ENCODE results near the gene AJAP1.

DNA sequence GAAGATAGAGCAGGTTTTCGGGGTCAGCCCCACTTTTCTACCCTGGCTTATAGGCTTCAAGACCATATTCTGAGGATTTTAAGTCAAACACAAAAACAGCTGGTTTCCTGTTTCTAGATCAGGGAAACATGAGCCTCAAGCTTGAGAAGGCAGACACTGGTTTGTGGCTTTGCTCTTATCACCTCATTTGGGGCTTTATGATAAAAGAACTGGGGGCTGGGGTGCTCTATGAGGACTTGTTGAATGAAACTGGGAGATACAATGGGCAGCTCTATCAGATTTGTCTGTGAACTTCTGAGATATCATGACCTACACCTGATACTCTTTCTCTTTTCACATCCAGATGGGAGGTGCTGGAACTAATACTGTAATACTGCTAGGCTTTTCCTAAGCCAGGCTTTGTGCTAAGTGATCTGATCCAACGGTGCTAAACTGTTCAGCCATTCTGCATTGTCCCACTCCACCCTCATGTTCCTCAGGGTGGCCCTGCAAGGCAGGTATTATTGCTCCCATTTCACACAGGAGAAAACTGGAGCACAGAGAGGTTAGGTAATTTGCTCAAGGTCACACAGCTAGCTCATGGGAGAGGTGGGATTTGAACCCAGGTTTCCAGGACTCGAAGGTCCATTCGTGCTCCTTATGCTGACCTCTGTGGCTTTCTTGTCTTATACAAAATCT lies 6.6 kb downstream of the AJAP1 start:
- no peak for TF ChIP-seq ZNF8 (CRISPR knock-in tag; IDR thresholded peaks at IDR 0.05)
- no peak for TF ChIP-seq ARNTL (CRISPR knock-in tag; IDR thresholded peaks at IDR 0.05; ENCODE audit: borderline replicate concordance, low read depth)
- no peak for TF ChIP-seq ZFP30 (CRISPR knock-in tag; IDR thresholded peaks at IDR 0.05)
- TF ChIP-seq, protein P1, sequence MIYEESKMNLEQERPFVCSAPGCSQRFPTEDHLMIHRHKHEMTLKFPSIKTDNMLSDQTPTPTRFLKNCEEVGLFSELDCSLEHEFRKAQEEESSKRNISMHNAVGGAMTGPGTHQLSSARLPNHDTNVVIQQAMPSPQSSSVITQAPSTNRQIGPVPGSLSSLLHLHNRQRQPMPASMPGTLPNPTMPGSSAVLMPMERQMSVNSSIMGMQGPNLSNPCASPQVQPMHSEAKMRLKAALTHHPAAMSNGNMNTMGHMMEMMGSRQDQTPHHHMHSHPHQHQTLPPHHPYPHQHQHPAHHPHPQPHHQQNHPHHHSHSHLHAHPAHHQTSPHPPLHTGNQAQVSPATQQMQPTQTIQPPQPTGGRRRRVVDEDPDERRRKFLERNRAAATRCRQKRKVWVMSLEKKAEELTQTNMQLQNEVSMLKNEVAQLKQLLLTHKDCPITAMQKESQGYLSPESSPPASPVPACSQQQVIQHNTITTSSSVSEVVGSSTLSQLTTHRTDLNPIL (CRISPR knock-in tag; IDR thresholded peaks at IDR 0.05; ENCODE audit: low read depth): no peak
- no peak for TF ChIP-seq OSR1 (CRISPR knock-in tag; IDR thresholded peaks at IDR 0.05)
